ENCODE data around the gene TTC14.

Gene TTC14

DNA sequence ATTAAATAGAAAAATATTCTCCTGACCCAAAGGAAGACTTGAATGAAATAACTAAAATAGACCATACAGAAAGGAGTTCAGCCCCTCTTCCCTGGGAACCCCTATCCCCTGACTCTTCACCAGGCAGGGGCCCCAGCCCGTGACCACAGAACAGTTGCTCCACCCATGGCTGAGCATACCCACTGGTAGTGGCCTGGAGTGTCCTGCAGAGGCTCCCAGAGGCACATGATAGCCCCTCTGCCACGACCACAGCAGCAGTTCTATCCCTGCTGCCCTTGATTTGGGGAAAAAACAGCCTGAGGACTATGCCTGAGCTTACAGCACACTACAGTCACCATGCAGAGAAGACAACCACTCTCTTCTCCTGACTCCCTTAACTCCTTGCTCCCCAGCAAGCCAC is 31.8 kb downstream of the TTC14 start:
- DNase-seq (ENCODE audit: low read depth): no peak

- DNase-seq (ENCODE audit: low read depth): no peak
These were observed 39.0 kb downstream of the TTC14 start for GRCh38 chr3:180640987-180641386.

GRCh38 chr3:180646187-180646790 is 44.3 kb downstream of the TTC14 start:
- DNase-seq (ENCODE audit: low read depth): no peak

- no peak for DNase-seq (ENCODE audit: low read depth)
These were observed 54.4 kb downstream of the TTC14 start for GRCh38 chr3:180656406-180656805.

GRCh38 chr3:180657094-180657493 is 55.1 kb downstream of the TTC14 start:
- DNase-seq (ENCODE audit: low read depth): no peak

Data from stimulated activated CD4-positive, alpha-beta T cell treated with anti-CD3 and anti-CD28 coated beads, Interleukin-2, amount 100 ng/mL, for 4 hours (primary cell).